NCI-H748 treated with DMSO at 0.1 percent for 48 hours (cell line): Measurements from ENCODE around the gene PDGFRA.
"Not testable (repeated sequence)": the region's sequence is repeated elsewhere in the genome, so short reads cannot be mapped to it uniquely, and the experiment has no call there.

Experiments
- DNase-seq: peaks from one replicate; lab custom pipeline; 2025; lab: John Stamatoyannopoulos, UW

The PDGFRA gene

GRCh38 chr4:54227256-54228055, 1.6 kb upstream of the PDGFRA start:
- DNase-seq = peak; percentile 55

- peak; percentile 61 for DNase-seq
Measured at GRCh38 chr4:54228056-54228527, 1.0 kb upstream of the PDGFRA start.

GRCh38 chr4:54228546-54228945, 547 bp upstream of the PDGFRA start:
- peak; percentile 20 for DNase-seq

GRCh38 chr4:54229631-54230483, 764 bp downstream of the PDGFRA start:
- DNase-seq = no peak

- DNase-seq = peak; percentile 35
Measured at GRCh38 chr4:54230484-54231418, 1.7 kb downstream of the PDGFRA start.

GRCh38 chr4:54231419-54231767, 2.3 kb downstream of the PDGFRA start:
- no peak for DNase-seq

GRCh38 chr4:54231768-54232688, 2.9 kb downstream of the PDGFRA start:
- peak; percentile 40 for DNase-seq

- peak; percentile 62 for DNase-seq
Measured at GRCh38 chr4:54233277-54233696, 4.2 kb downstream of the PDGFRA start.

GRCh38 chr4:54233697-54234496, 4.8 kb downstream of the PDGFRA start:
- DNase-seq = peak; percentile 32

GRCh38 chr4:54234497-54235205, 5.6 kb downstream of the PDGFRA start:
- no peak for DNase-seq

- DNase-seq = not testable (repeated sequence)
Measured at GRCh38 chr4:54236316-54236715, 7.2 kb downstream of the PDGFRA start.

GRCh38 chr4:54237770-54238169, 8.7 kb downstream of the PDGFRA start:
- DNase-seq = no peak

GRCh38 chr4:54238389-54238788, 9.3 kb downstream of the PDGFRA start:
- no peak for DNase-seq

GRCh38 chr4:54241268-54241823, 12.3 kb downstream of the PDGFRA start:
- DNase-seq = not testable (repeated sequence)

GRCh38 chr4:54243541-54243940, 14.4 kb downstream of the PDGFRA start:
- DNase-seq = not testable (repeated sequence)

- not testable (repeated sequence) for DNase-seq
Measured at GRCh38 chr4:54252312-54252711, 23.2 kb downstream of the PDGFRA start.

GRCh38 chr4:54254116-54254914, 25.2 kb downstream of the PDGFRA start:
- DNase-seq = no peak

GRCh38 chr4:54254915-54255246, 25.8 kb downstream of the PDGFRA start:
- DNase-seq = no peak
